ENCODE data around the gene RNF145.

Gene RNF145

GRCh38 chr5:159217236-159217635, 7.9 kb upstream of the RNF145 start:
- DNase-seq: no peak

- DNase-seq: no peak
These were observed 7.1 kb upstream of the RNF145 start for GRCh38 chr5:159216454-159216853.

DNA sequence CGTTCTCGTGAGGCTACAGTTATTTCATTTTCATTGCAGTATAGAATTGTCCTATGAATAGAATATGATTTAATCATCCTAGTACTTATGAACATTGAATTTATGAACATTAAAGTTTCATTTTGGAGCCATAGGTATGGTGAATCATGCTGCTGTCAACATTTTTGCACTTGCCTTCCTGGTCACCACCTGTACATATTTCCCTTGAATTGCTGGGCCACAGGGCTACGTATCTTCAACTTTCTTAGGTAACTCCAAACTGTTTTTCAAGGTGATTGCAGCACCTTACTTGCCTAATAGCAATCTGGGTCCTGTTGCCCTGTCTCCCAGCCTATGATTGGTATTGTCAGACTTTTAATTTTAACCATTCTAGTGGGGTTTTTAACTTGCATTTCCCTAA, 6.5 kb upstream of the RNF145 start:
- DNase-seq: no peak

DNA sequence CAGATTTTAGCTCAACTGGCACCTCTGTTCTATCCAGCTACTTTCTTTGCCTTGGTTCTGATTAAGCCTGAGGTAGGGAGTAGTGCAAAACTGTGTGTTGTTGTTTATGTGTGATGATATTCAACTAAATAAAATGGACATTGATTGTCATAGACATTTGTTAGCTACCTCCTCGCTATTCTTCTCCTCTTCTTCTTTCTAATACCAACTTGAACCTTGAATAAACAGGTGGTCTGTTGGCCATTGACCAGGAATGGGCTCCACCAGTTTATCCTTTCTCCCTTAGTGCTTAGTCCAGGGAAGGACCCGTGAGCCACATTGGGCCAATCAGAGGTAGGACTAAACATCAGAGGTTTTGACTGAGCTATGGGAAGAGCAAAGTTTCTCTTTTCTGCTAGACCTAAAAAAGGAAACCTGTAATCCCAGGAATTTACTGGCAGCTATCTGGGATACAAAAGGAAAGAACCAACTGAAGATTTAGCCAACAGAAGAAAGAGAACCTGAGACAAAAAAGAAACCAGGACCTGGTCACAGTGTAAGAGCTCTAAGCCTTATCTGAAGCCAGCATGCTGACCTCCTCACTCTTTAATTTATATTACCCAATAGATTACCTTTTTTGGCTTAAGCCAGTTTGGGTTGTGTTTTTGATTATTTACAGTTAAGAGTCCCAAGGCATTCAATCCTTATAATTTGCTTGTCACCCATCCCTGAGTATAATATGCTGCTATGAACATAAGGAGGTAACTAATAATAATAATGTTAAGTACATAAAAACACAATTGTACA, 5.3 kb upstream of the RNF145 start:
- no peak for DNase-seq

DNA sequence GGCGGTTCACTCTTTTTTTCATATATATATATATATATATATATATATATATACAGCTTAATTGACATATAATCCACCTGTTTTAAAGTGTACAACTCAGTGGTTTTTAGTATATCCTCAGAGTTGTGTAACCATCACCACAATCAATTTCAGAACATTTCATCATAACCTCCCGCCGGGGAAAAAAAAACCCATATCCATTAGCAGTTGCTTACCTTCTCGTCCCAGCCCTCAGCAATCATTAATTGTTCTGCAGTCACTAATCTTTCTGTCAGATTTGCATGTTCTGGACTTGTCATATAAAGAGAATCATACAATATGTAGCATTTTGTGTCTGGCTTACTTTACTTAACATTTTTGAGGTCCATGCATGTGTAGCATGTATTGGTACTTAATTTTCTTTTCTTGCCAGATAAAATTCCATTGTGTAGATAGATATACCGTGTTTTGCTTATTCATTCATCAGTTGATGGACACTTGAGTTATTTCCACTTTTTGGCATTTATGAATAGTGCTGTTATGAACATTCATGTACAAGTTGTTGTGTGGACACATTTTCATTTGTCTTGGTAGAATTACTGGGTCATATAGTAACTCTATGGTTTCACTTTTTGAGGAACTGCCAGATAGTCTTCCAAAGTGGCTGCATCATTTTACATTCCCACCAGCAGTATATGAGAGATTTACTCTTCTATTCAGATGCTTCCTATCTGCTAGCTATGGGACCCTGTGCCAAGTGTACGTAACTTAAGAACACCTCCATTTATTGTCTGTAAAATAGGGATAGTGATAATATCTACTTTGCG, 3.5 kb upstream of the RNF145 start:
- no peak for DNase-seq

- no peak for DNase-seq
These were observed 2.4 kb upstream of the RNF145 start for GRCh38 chr5:159211729-159212174.

DNA sequence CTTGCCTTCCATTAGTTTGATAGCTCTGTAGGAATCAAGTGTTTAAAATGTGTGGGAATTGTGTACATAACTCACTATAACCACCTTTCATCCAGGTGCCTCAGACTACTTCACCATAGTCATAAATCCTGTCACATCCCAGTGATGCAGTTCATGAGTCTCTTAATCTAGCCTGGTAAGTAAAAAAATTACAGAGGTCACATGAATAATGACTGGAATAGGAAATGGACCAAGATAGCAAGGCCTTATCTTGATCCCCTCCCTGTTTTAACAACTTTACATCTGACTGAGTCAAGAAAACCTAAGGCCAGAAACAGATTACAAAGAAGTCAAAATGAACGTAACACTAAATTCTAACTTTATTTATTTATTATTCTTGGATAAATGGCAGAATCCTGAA, 1.5 kb upstream of the RNF145 start:
- no peak for DNase-seq

DNA sequence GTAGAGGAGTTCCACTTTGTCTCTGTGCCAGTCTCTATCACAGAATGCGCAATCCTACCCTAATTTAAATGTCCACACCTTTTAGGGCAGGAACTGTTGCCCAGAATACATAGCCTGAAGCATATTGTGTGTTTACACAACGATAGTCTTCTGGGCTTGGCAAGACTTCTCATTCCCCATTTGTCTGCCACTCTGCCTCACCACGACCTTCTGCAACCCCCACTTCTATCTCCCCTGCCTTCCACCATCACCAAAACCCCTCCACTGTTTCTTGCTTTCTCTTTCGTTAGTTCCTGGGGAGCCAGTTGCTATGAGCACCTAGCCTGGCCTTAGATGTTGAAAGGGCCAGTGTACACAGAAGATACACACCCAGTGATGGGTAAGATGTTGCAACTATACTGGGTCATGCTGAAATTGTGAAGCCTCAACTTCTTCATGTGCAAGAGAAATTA, 883 bp upstream of the RNF145 start:
- DNase-seq: no peak

DNA sequence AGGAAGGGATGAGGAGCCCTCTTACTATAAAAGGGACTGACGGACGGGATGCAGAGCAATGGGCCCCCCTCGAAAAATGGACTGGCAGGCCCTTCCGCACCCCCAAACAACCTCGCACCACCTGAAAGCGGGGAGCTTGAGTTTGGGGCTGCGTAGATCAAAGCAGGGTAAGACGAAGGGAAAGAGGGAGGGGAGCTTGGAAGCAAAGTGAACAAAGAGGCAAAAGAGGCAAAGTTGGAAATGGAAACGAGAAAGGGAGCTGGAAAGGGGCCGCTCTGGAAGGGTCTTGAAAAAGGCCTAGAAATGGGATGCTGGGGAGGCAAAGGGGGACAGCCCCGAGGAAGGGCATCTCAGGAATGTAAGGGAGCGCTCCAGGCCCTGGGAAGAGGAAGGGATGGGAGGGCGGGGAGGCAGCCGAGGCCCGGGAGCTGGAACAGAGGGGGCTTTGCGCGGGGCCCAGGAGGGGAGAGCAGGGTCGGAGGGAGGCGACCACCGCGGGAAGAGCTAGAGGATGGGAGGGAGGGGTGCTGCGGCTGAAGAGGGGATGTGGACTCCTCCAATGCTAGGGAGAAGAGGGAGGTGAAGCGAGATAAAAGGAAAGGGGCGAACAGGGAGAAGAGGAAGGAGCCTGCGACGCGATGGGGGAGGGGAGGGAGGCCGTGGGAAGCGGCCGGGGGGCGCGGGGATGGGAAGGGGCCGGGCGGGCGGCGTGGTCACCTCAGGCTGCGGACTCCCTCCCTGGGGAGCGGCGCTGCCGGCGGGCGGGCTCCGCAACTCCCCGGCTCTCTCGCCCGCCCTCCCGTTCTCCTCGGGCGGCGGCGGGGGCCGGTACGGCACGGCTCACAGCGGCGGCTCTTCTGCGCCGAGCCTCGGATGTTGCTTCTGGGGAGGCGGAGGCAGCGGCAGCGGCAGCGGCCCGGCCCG, 577 bp downstream of the RNF145 start:
- peak; percentile 20 for DNase-seq

GRCh38 chr5:159207686-159208513, 1.5 kb downstream of the RNF145 start:
- DNase-seq: peak; percentile 70

DNA sequence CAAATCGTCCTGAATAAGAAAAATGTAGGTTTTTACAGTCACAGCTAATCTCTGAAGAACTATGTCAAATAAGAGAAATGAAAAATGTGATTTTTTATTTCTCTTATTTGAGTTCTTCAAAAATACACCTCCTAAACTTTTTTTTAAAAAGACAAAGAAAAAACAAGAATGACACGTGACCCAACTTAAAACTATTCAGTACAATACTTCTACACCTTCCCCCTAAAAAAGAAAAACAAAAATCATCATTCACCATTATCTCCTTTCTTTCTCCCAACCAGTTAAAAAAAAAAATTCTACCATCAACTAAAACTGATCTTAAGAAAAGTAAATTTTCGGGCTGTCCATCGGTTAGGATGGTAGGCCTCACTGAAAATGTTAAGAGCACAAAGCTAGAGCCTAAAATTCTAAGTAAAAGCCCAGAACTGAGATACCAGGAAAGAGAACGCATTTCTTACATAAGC, 2.1 kb downstream of the RNF145 start:
- DNase-seq: no peak

DNA sequence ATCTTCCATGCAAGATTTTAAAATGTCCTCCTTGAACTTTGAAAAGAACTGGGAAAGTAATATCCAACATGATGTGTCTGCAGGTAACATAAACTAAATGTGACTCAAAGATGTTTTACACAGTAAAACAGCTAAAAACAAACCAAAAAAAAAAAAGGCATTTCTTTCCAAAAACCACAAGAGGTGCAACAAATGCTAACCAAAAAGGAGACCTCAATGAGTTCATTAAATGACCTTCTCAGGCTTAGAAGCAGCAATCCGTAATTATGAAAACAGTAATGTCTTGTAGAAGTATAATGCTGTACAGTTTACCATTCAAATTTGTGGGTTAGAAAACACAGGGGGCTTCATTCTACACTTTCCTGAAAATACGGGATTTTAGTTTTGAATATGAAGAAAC, 2.5 kb downstream of the RNF145 start:
- no peak for DNase-seq

DNA sequence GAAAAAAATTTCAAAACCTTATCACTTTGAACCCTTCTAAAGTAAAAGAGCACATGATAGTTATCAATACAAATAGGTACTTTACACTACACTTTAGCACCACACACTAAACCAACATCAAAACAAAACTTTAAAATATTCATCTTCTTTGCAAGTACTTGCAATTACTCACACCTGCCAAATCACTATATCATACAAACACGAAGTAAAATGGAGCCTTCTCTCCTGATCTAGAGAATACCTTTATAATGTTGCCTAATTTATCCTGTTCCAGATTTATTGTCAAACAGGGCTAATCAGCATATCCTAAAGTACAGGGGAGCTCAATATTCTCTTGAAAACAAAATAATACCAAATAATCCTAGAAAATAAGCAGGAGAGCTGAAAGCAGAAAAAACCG, 3.0 kb downstream of the RNF145 start:
- no peak for DNase-seq

- DNase-seq: no peak
These were observed 6.0 kb downstream of the RNF145 start for GRCh38 chr5:159203351-159203750.

GRCh38 chr5:159202151-159202550, 7.2 kb downstream of the RNF145 start:
- DNase-seq: no peak

DNA sequence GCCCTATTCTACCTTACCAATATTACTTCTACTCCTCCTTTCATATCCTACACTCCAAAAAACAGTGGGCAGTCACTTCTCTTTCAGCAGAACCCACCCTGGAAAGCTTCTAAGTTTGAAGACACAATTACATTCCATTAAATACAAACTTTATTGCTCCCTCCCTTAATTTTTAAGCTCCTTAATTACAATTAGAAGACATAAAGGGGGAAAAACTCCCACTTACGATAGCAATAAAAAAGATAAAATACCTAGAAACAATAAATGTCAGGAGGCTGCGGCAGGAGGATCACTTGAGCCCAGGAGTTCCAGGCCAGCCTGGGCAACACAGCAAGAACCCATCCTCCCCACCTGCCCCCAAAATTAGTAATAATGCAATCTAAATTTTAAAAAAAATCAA, 9.6 kb downstream of the RNF145 start:
- DNase-seq: no peak

DNA sequence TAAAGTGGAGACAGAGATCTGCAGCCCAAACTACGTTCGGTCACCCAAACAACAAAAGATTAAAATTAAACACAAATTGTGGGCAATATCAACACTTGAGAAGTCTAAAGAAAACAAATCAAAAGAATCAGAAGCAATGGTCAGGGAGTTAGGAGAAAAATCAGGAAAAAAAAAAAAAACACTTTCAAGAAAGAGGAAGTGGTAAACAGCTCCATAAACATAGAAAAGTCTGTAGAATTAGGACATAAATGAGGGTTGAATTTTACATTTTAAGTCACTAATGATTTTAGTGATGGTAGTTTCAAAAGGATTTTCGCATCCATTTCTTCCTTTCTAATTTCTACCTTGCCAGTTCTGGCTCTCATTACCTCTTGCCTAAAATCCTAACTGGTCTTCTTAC, 10.1 kb downstream of the RNF145 start:
- no peak for DNase-seq

GRCh38 chr5:159198063-159199036, 11.0 kb downstream of the RNF145 start:
- no peak for DNase-seq

GRCh38 chr5:159195775-159196174, 13.6 kb downstream of the RNF145 start:
- no peak for DNase-seq

DNA sequence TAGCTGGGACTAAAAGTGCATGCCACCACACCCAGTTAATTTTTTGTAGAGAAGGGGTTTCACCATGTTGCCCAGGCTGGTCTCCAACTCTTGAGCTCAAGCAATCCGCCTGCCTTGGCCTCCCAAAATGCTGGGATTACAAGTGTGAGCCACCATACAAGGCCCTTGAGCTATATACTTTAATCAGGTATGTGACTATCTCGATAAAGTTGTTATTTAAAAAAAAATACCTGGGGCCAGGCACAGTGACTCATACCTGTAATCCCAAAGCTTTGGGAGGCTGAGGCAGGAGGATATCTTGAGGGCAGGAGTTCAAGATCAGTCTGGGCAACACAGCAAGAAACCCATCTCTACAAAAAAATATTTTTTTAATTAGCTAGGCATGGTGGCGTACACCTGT, 19.2 kb downstream of the RNF145 start:
- DNase-seq: no peak

GRCh38 chr5:159189310-159189709, 20.0 kb downstream of the RNF145 start:
- no peak for DNase-seq

Measured in kidney glomerular epithelial cell (primary cell).